Esophagus muscularis mucosa (tissue), 3 donors: ENCODE data around the gene PRR5L.

Source experiments
- CTCF ChIP-seq, 3 experiments: fragments of 200-600 bp in 2 of 3; fragments of 450-650 bp in 1 of 3; sonication (generic) in 2 of 3; IDR thresholded peaks; one replicate each; pipeline ENCODE4 v1.5.1; 2017 to 2019; ENCODE audit warnings: antibody characterized with exemption in 3 of 3, mild to moderate bottlenecking in 2 of 3, moderate library complexity in 1 of 3
- EP300 ChIP-seq: sonication (generic); formaldehyde crosslinking; IDR thresholded peaks from one replicate; pipeline ENCODE4 v1.6.1; 2017; ENCODE audit warnings: antibody characterized with exemption

- TF ChIP-seq CTCF (IDR thresholded peaks at IDR 0.05) (no peak), EP300 (no peak)
Observed at GRCh38 chr11:36358436-36358835, 62.3 kb downstream of the PRR5L start.
